ENCODE data around the gene CEL.

- no peak for TF ChIP-seq CTCF (IDR thresholded peaks at IDR 0.05)
- no peak for TF ChIP-seq POLR2AphosphoS5 (IDR thresholded peaks at IDR 0.05)
- no peak for TF ChIP-seq POLR2A (IDR thresholded peaks at IDR 0.05)
Measured at GRCh38 chr9:133060417-133060841, 1.4 kb upstream of the CEL start.

Measured in prostate gland (tissue), 2 donors.